AG04449 (cell line): Measurements from ENCODE around the gene ZC3H8.

Experiments used
- CTCF ChIA-PET: fragments of 350-600 bp; formaldehyde crosslinking; extraction: SDS; loops from one replicate; lab custom pipeline; 2021; ENCODE audit warnings: antibody characterized with exemption; lab: Yijun Ruan, JAX
- POLR2A ChIA-PET: fragments of 400-600, 350-600 bp; formaldehyde crosslinking; extraction: SDS; loops from one replicate; lab custom pipeline; 2020; ENCODE audit warnings: antibody characterized with exemption, inconsistent platforms; lab: Yijun Ruan, JAX
- DNase-seq: peaks from one replicate; pipeline ENCODE4 v3.0.0-alpha.2; 2010; ENCODE audit warnings: low read depth, low spot score
- H3K4me3 ChIP-seq: 2 replicates; pipeline ENCODE4 v1.5.1; 2011; ENCODE audit warnings: low read depth, mild to moderate bottlenecking, control low read depth, low read length
- TF ChIP-seq, protein P1 (sequence below): IDR thresholded peaks from one replicate; pipeline ENCODE4 v1.5.1; 2011; ENCODE audit warnings: mild to moderate bottlenecking, moderate library complexity, low read length, control low read depth, inconsistent platforms; ENCODE audit not compliant: insufficient read depth; ENCODE audit errors: missing control alignments

ZC3H8 gene

DNA sequence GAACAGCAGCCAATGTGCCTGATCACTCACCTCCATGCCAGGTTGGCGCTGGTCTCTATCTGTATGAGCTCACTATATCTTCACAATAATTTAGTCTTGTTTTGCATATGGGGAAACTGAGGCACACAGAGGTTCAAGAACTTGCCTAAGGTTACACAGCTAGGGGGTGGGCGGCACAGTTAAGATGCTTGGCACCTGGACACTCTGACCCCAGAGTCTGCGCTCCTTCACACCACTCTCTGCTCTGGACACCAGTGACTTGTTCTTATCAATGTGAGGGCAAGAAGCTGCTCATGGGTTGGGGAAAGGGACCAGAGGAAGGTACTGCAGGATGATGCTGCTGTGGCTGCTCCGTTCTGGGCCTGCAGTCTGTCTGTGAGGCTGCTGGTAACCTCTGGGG, 89.5 kb downstream of the ZC3H8 start:
- DNase-seq: no peak
- CTCF ChIA-PET: no interaction called here
- POLR2A ChIA-PET: no interaction called here
- TF ChIP-seq, protein P1, sequence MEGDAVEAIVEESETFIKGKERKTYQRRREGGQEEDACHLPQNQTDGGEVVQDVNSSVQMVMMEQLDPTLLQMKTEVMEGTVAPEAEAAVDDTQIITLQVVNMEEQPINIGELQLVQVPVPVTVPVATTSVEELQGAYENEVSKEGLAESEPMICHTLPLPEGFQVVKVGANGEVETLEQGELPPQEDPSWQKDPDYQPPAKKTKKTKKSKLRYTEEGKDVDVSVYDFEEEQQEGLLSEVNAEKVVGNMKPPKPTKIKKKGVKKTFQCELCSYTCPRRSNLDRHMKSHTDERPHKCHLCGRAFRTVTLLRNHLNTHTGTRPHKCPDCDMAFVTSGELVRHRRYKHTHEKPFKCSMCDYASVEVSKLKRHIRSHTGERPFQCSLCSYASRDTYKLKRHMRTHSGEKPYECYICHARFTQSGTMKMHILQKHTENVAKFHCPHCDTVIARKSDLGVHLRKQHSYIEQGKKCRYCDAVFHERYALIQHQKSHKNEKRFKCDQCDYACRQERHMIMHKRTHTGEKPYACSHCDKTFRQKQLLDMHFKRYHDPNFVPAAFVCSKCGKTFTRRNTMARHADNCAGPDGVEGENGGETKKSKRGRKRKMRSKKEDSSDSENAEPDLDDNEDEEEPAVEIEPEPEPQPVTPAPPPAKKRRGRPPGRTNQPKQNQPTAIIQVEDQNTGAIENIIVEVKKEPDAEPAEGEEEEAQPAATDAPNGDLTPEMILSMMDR: no peak
- no peak overlapping the region for H3K4me3 ChIP-seq

DNA sequence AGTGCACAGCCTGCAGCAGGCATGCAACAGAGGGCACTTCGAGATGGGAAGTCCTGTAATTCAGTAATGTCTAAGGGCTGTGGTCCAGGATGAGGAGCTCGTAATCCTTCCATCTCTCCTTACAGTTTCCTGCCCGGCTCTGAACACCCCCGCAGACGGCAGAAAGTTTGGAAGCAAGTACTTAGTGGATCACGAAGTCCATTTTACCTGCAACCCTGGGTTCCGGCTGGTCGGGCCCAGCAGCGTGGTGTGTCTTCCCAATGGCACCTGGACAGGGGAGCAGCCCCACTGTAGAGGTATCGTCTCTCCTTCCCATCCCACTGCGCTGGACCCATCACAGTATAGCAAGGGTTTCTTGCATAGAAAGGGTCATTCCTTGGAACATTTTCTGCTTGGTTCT, 90.0 kb downstream of the ZC3H8 start:
- ChIA-PET CTCF (no interaction called here), POLR2A (no interaction called here)
- TF ChIP-seq, protein P1: no peak
- no peak overlapping the region for H3K4me3 ChIP-seq
- no peak for DNase-seq

DNA sequence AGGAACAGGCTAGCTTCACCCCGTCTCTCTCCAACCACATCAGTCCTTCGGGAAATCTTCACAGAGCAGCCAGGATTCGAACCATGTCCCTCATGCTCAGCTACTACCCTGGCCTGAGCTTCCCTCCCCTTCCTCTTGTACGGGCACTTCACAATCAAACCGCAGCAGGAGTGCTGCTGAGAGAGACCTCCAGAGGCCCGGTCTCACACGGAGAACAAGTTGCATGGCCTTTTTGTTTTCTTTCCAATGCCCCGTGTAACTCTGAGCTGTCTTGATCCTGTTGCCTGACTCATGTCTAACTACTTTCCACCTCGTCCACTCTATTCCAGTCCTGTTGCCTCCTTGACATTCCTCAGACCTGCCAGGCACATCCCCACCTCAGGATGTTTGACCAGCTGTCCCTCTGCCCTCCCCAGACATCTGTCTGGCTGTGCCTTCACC, 91.3 kb downstream of the ZC3H8 start:
- DNase-seq: no peak
- ChIA-PET CTCF (no interaction called here), POLR2A (no interaction called here)
- TF ChIP-seq, protein P1: no peak
- no peak overlapping the region for H3K4me3 ChIP-seq

DNA sequence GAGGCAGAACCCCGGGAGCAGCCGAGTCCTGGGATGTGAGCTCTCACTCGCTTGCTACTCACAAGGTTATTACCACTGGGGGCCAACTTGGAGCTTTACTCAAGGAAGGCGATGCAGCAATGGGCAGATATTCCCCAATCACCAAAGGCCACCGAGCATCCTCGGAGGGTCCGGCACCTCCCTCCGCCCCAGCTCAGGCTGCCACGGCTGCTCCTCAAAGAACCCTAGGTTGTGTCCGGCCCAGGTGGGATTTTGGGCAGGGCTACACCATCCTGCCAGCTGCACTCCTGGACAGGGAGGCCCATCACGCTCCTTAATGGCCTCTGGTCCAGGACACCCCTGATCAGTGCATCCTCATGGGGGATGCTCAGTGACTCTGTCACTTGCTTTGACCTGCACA, 91.9 kb downstream of the ZC3H8 start:
- no peak overlapping the region for H3K4me3 ChIP-seq
- TF ChIP-seq, protein P1: no peak
- no peak for DNase-seq
- ChIA-PET POLR2A (no interaction called here), CTCF (no interaction called here)

DNA sequence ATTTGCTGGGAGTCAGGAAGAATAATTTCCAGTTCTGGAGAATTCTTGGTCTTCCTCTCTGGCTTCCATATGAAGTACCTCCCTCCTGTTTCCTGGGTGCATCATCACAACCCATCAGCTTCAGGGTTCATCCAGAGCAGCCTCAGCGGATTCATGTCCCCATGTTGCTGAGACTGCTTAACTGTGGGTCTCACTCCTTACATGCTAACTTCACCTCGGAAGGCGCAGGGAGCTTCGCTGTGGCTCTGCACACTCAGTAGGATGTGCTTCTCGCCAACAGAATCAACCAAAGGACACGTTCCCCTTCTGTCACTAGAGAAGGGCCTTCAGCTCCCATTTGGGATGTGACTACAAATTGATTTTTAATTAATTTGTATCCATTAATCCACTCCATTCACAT, 92.5 kb downstream of the ZC3H8 start:
- DNase-seq: no peak
- H3K4me3 ChIP-seq: no peak overlapping the region
- TF ChIP-seq, protein P1: no peak
- CTCF ChIA-PET: no interaction called here
- POLR2A ChIA-PET: no interaction called here
